ENCODE measurements around the gene ZNF431.

ZNF431 gene

DNA sequence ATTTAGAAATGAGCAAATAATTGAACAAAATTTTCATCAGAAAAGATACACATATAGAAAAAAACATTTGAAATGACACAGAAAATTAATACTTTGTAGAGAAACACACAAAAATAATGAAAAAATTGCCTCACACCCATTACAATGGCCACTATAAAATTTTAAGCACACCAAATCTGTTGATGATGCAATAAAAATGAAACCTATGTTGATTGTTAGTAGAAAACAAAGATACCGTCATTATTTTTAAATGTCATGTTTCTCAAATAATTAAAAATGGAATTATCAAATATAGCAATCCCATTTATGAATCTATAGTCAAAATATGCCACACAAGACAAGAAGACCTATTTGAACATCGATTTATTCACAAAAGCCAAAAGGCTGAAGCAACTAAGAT, 96.8 kb downstream of the ZNF431 start:
- no peak for TF ChIP-seq MYC (IDR thresholded peaks at IDR 0.05; ENCODE audit: low read depth, low read length)
- TF ChIP-seq POLR2A (IDR thresholded peaks at IDR 0.05; ENCODE audit: extremely low read depth, insufficient read length) = no peak
- TF ChIP-seq, protein P1, sequence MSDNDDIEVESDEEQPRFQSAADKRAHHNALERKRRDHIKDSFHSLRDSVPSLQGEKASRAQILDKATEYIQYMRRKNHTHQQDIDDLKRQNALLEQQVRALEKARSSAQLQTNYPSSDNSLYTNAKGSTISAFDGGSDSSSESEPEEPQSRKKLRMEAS (IDR thresholded peaks at IDR 0.05; ENCODE audit: low read depth, low read length) = no peak
- no peak for DNase-seq (ENCODE audit: low read depth)
- no peak overlapping the region for H3K4me3 ChIP-seq (ENCODE audit: low read depth, low read length)
